ENCODE results near the gene GRXCR1. TPM values are rescaled to one million over a fixed set of nuclear protein-coding genes. Genes with fewer than 3 reads are reported as not detected.

Gene GRXCR1
- total RNA-seq (2014; rRNA removed; shearing (Covaris generic)) = not detected in 2 replicates

DNA sequence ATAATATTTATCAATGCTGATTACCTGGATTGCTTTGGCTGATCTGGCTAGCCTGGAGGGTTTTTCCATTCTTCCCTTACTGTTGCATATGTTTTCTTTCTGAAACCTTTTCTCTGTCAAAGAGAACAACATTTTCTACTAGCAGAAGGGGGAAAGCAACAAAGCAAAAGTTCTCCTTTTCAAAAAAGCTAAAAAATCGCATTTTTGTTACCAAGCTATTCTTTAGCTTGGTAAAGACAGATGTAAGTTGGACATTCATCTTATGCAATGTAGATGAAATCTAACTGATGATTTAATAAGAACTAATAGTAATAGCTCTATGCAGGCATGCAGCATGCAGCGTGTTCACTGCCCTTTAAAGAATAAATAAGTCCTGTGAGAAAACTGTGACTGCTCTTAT is at the start of gene GRXCR1:
Gene GRXCR1, plus strand, starts transcription at position 301 of the 400 bp plus-strand sequence. CDS start 554 bp downstream, outside the sequence.
- DNase-seq (ENCODE audit: low read depth) = no peak

GRCh38 chr4:42843694-42844093 is 48.8 kb upstream of the GRXCR1 start:
- DNase-seq (ENCODE audit: low read depth) = no peak

- no peak for DNase-seq (ENCODE audit: low read depth)
These were observed 48.0 kb upstream of the GRXCR1 start for GRCh38 chr4:42844422-42845070.

- peak; percentile 1 for DNase-seq (ENCODE audit: low read depth)
These were observed 46.9 kb upstream of the GRXCR1 start for GRCh38 chr4:42845586-42845985.

DNA sequence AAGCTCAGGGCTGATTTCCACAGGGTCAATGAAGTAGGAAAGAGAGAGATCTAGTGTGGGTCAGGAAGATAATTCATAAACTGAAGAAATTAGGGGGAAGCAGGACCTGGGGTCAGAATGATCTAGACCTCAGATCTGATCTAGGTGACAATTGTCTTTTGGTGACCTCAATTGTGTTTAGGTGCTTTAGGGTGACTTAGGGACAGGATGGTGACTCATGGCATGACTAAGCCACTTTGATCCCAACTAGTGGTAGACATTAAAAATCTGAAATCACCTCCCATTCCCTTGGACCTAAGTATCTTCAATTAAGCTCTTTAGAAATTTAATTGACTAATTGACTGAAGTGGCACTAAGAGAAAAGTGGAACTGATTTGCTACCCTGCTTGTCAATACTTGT is 36.7 kb upstream of the GRXCR1 start:
- DNase-seq (ENCODE audit: low read depth) = peak; percentile 12

GRCh38 chr4:42865572-42866189 is 26.8 kb upstream of the GRXCR1 start:
- peak; percentile 39 for DNase-seq (ENCODE audit: low read depth)

- DNase-seq (ENCODE audit: low read depth) = no peak
These were observed 21.3 kb upstream of the GRXCR1 start for GRCh38 chr4:42871261-42871660.

DNA sequence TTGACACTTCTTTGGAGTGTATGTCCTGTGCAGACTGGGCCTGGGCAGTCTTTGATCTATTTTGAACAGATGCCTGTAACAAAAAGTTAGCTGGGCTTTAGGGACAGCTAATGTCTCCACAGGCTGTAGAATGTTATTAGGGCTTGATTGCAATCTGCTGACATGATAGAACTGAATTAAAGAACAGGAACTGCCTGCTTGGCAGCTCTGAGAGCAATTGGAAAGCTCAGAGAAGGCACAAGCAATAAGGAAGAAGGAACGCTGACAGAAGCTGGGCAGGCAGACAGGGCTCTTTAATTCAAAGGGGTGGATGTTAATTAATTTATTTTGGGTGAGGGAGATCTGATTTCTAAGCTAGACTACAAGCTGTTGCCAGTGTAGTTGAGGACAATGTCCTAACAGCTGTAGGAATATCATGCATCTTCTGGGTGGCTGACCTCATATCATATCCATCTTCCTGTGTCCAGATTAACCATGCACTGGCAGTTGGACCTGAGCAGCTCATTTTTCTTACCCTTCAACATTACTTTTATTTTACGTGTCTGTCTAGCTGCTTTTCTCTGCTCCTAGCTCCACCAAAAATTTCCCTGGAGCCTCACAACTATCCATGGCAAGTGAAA is 20.7 kb upstream of the GRXCR1 start:
- no peak for DNase-seq (ENCODE audit: low read depth)

DNA sequence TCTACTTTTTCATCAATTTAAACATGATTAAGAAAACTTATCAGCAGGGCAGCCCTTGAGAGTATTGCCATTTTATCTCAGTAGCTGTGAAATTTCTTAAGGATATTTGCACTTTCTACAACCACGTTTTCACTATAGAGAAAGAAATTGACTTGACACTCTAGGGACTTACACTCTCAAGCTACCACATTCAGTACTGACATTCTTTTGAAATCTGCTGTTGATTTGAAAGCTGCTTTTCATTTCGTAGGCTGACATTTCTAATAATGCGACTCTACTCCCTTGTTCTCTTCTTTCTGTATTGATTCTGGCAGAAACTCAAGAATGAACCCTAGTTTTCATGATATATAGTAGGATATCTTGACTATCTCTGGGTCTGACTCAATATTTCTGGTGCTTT is 13.7 kb upstream of the GRXCR1 start:
- DNase-seq (ENCODE audit: low read depth) = no peak

GRCh38 chr4:42881253-42881652 is 11.3 kb upstream of the GRXCR1 start:
- no peak for DNase-seq (ENCODE audit: low read depth)

- DNase-seq (ENCODE audit: low read depth) = no peak
These were observed 869 bp upstream of the GRXCR1 start for GRCh38 chr4:42891644-42892043.

DNA sequence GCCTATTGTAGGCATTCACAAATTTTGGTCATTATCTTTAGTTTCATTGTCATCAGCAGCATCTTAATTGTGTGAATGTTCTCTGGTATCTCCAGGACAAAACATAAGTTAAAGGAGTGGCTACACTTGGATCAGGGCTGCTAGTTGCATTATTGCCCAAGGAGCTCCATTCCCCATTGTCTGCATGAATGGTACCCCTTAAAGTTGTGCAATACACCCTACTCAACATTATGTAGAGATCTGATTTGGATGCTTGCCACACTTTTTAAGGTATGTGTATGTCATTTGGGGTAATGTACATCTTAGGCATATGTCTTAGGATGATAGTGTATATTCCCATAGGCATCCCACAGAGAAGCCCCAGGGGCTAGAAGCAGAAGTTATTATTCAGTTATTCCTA is 2.9 kb downstream of the GRXCR1 start:
- DNase-seq (ENCODE audit: low read depth) = no peak

DNA sequence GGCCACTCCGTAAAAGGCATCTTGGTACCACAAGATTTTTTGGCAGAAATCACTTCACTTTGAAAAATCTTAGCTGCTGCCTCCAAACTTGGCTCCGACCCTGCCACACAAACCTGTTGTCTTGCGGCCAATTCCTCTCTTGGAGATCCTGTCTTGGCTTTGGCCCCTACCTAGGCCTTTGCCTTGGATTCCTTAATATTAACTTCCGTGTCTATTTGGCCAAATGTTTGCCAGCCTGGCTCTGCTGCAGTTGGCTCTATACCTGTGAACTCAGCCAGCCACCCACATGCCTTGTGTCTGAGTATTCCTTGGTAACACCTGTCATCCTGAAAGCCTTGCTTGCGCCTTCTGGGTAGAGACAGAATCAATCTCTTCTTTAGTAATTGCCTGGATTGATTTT is 12.5 kb downstream of the GRXCR1 start:
- no peak for DNase-seq (ENCODE audit: low read depth)

DNA sequence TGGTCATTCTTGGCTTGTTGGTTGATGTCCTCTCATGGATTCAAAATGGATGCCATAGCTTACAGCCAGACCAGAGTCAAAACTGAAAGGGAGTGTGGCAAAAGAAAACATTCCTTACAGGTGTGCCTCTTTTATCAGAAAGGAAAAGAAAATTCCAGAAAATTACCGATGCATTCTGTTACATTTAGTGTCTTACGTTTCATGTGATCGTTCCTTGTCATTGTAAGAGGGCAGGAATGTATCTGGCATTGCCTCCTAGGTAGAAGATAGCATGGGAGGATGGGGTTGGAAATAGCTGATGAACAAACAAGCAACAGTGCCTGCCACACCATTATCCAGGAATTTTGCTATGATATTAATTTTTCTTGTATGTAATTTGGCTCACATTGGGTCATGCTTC is 13.1 kb downstream of the GRXCR1 start:
- no peak for DNase-seq (ENCODE audit: low read depth)

DNA sequence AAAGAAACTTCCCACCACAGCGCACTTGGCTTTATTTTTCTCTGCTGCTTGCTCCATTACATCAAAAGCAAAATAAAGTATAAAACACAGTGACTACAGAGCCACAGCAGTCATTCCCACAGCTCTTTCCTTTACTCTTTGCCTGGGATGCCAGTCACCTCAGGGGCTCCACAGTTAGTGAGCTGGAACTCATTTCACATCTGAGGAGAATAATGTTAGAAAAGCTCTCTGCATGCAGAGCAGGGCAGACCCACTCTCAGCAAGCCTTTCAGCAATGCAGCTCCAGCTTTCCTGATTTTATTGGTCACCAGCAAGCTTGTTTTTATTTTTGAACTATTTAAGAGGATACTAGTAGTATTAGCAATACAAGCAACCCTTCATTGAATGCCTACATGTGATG is 13.8 kb downstream of the GRXCR1 start:
- no peak for DNase-seq (ENCODE audit: low read depth)

DNA sequence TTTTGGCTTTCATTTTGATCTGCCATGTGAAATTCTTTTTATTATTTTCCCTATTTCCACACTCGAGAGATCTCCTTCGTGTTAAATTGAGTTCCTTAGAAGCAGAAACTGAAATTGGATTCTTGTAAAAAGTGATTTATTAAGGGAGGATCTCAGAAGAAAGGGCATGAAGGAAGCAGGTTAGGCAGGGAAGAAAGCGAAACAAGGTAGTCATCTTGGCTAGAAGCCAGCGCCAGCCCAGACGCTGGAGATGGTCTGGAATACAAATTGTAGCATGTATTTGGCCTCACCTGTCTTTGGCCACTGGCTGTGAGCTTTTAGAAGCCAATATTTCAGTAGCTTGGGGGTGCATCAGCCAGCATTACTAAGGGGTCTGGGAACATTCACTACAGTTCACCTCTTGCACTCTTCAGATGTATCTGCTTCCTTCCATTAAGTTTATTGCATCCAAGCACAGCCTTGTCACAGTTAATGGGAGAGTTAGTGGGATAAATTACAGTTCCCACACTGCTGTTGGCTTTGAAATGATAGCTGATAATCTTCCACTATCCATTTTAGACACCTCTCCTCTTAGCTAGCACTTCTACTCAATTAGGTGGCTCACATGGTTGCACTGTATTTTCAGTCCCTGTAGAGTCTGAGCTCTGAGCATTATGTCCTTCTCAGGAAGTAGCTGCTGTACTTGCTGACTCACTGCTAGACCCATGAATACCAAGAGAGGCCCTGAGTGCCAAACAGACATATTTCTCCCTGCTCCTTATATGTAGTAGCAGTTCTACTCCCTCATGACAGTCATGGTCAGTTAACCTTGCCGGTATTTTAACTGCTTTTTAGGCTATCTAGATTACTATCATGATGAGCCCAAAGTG is 14.6 kb downstream of the GRXCR1 start:
- peak; percentile 10 for DNase-seq (ENCODE audit: low read depth)

GRCh38 chr4:42910459-42910858 is 17.9 kb downstream of the GRXCR1 start:
- no peak for DNase-seq (ENCODE audit: low read depth)

DNA sequence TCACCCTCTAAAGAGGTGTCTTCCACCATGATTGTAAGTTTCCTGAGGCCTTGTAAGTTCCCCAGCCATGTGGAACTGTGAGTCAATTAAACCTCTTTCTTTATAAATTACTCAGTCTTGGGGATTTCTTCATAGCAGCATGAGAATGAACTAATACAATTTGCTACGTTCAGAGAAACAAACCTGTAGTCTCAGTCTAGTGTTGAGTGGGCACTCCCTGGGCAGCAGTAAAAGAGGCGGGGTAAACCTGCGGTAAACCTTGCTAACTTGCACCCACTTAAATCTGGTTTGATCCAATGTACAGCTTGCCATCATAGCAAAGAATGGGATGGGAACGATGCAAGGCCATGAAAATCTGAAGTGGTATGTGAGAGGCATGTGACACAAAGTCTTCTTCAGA is 22.4 kb downstream of the GRXCR1 start:
- DNase-seq (ENCODE audit: low read depth) = no peak

DNA sequence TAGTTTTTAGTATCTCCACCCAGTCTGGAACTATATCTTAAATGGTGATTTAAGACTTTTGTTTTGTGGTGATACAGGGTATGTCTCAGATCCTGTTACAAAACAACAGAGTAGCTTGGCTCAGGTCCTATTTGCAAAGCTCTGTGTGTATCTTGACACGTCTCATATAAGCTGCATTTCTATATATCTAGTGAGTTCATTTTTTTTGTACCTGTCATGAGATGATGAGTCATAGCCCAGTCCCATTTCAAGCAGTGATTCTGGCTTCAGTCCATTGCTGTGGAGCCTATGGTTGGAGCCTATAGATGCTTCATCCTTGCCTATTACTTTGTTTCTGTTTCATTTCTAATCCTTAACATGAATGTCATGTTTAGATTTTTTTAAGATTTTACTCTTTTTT is 23.0 kb downstream of the GRXCR1 start:
- no peak for DNase-seq (ENCODE audit: low read depth)

DNA sequence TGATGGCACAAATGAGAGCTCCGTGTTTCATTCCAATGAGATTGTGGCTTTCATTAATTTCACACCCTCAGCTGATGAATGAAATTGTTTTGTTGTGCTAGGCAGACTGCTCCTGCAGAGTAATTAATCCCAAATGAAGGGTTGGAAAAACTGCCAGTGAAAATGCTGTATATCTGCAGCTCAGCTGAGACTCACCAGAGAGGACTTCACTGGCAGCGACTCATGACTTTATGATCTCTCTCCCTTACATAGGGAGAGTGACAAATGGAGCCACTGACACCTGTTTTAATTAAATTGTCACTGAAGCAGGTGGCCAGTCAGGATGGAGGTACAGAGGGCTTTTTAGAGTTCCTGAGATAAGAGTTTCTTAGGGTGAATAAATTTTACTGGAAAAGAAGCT is 24.8 kb downstream of the GRXCR1 start:
- no peak for DNase-seq (ENCODE audit: low read depth)

DNA sequence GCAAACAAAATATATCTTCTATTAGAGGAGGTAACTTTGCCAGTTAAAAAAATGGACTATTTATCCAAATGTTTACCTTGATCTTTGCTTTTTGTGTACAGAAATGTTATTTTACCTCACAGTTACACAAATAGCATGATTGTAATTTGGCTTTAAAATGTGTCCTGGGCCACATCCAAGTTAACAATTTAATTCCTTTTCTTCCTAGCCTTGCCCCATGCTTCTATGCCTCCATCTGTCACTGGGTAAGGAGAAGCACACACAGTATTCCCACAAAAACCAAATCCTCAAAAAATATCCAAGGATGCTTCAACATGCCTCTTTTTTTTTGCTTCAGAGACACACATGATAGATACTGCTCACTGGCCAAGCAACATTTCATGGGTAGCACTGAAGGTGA is 30.9 kb downstream of the GRXCR1 start:
- DNase-seq (ENCODE audit: low read depth) = no peak

- no peak for DNase-seq (ENCODE audit: low read depth)
These were observed 33.4 kb downstream of the GRXCR1 start for GRCh38 chr4:42925921-42926320.

Measured in Daoy (cell line).